SK-N-SH treated with all-trans-retinoic acid at 6 μM for 48 hours (cell line): ENCODE measurements around the gene ZNF660.

Experiments used
- ATAC-seq: fragments of 200-7000 bp; cut with Tn5 transposase; 3 replicates; pipeline ENCODE4 v1.9.1; 2020; ENCODE audit warnings: mild to moderate bottlenecking, moderate library complexity
- ARNTL ChIP-seq: fragments of 450-650 bp; formaldehyde crosslinking; IDR thresholded peaks from 2 replicates; pipeline ENCODE4 v1.5.0; 2020; ENCODE audit warnings: low read depth, mild to moderate bottlenecking, moderate library complexity, borderline replicate concordance
- BACH2 ChIP-seq: fragments of 250-450 bp; sonication (Bioruptor Pico); IDR thresholded peaks from 2 replicates; pipeline ENCODE4 v1.9.0; 2021; ENCODE audit warnings: mild to moderate bottlenecking, borderline replicate concordance
- CSDC2 ChIP-seq: fragments of 250-450 bp; sonication (Bioruptor Pico); IDR thresholded peaks from 2 replicates; pipeline ENCODE4 v1.5.0; 2020; ENCODE audit warnings: mild to moderate bottlenecking, moderate library complexity
- ESRRG ChIP-seq: fragments of 250-450 bp; sonication (Bioruptor Pico); IDR thresholded peaks from 2 replicates; pipeline ENCODE4 v1.6.1; 2021; ENCODE audit warnings: mild to moderate bottlenecking
- ISL1 ChIP-seq: fragments of 250-450 bp; sonication (Bioruptor Pico); IDR thresholded peaks from 2 replicates; pipeline ENCODE4 v2.1.2; 2022; ENCODE audit warnings: mild to moderate bottlenecking, moderate library complexity
- OSR1 ChIP-seq: fragments of 250-450 bp; sonication (Bioruptor Pico); IDR thresholded peaks from 2 replicates; pipeline ENCODE4 v1.8.0; 2022; ENCODE audit warnings: moderate library complexity, mild to moderate bottlenecking, inconsistent platforms
- PPARA ChIP-seq: fragments of 250-450 bp; sonication (Bioruptor Pico); IDR thresholded peaks from 2 replicates; pipeline ENCODE4 v1.5.0; 2020; ENCODE audit warnings: mild to moderate bottlenecking, borderline replicate concordance
- RARB ChIP-seq: fragments of 250-450 bp; sonication (Bioruptor Pico); IDR thresholded peaks from 2 replicates; pipeline ENCODE4 v1.8.0; 2021; ENCODE audit warnings: mild to moderate bottlenecking, moderate library complexity
- SNAI2 ChIP-seq: fragments of 250-450 bp; sonication (Bioruptor Pico); IDR thresholded peaks from 2 replicates; pipeline ENCODE4 v1.5.0; 2020; ENCODE audit warnings: mild to moderate bottlenecking, moderate library complexity
- TCF4 ChIP-seq: fragments of 250-450 bp; sonication (Bioruptor Pico); IDR thresholded peaks from 2 replicates; pipeline ENCODE4 v1.8.0; 2021; ENCODE audit warnings: mild to moderate bottlenecking, moderate library complexity, borderline replicate concordance
- TOX ChIP-seq: fragments of 250-450 bp; sonication (Bioruptor Pico); IDR thresholded peaks from 2 replicates; pipeline ENCODE4 v1.8.0; 2021; ENCODE audit warnings: mild to moderate bottlenecking, moderate library complexity, borderline replicate concordance
- ZC3H10 ChIP-seq: fragments of 250-450 bp; sonication (Bioruptor Pico); IDR thresholded peaks from 2 replicates; pipeline ENCODE4 v1.5.1; 2021; ENCODE audit warnings: mild to moderate bottlenecking, moderate library complexity
- ZFP3 ChIP-seq: fragments of 250-450 bp; sonication (Bioruptor Pico); IDR thresholded peaks from 2 replicates; pipeline ENCODE4 v1.5.0; 2020; ENCODE audit warnings: mild to moderate bottlenecking, moderate library complexity
- ZFP30 ChIP-seq: fragments of 450-650 bp; formaldehyde crosslinking; IDR thresholded peaks from 2 replicates; pipeline ENCODE4 v1.5.0; 2022; ENCODE audit warnings: mild to moderate bottlenecking, moderate library complexity
- ZNF70 ChIP-seq: fragments of 450-650 bp; formaldehyde crosslinking; IDR thresholded peaks from 2 replicates; pipeline ENCODE4 v1.5.0; 2020; ENCODE audit warnings: mild to moderate bottlenecking, moderate library complexity
- ZNF8 ChIP-seq: fragments of 450-650 bp; formaldehyde crosslinking; IDR thresholded peaks from 2 replicates; pipeline ENCODE4 v1.5.0; 2020; ENCODE audit warnings: mild to moderate bottlenecking, moderate library complexity
- TF ChIP-seq, protein P1 (sequence below): fragments of 250-450 bp; sonication (Bioruptor Pico); IDR thresholded peaks from 2 replicates; pipeline ENCODE4 v1.5.1; 2020; ENCODE audit warnings: low read depth, mild to moderate bottlenecking, moderate library complexity
- TF ChIP-seq, protein P2 (sequence below): fragments of 250-450 bp; sonication (Bioruptor Pico); IDR thresholded peaks from 2 replicates; pipeline ENCODE4 v1.5.0; 2020; ENCODE audit warnings: mild to moderate bottlenecking, moderate library complexity
- TF ChIP-seq, protein P3 (sequence below): fragments of 250-450 bp; sonication (Bioruptor Pico); IDR thresholded peaks from 2 replicates; pipeline ENCODE4 v1.8.0; 2020; ENCODE audit warnings: mild to moderate bottlenecking, moderate library complexity, borderline replicate concordance
- TF ChIP-seq, protein P4 (sequence below): fragments of 250-450 bp; sonication (Bioruptor Pico); IDR thresholded peaks from 2 replicates; pipeline ENCODE4 v1.5.1; 2021; ENCODE audit warnings: mild to moderate bottlenecking, moderate library complexity
- TF ChIP-seq, protein P5 (sequence below): fragments of 250-450 bp; sonication (Bioruptor Pico); IDR thresholded peaks from 2 replicates; pipeline ENCODE4 v1.8.0; 2021; ENCODE audit warnings: low read depth, mild to moderate bottlenecking, moderate library complexity, borderline replicate concordance

The ZNF660 gene

DNA sequence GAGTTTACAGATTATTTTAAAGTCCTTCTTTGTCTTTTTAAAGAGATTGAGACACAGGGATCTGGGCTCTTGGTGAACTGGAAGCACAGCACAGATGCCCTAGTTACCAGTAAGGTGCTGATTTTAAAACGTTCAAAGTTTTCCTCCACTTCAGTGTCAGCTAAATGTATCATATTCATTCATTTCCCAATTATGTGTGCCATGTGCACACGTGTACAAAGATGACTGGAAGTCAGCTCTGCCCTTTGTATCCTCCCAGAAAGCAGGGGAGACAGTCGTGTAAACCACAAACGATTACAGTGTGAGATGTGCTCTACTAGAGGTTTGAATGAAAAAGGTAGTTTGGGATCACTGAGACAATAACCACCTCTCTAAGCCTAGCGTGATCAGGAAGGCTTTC, 29.0 kb upstream of the ZNF660 start (continued):
- TF ChIP-seq, protein P1, sequence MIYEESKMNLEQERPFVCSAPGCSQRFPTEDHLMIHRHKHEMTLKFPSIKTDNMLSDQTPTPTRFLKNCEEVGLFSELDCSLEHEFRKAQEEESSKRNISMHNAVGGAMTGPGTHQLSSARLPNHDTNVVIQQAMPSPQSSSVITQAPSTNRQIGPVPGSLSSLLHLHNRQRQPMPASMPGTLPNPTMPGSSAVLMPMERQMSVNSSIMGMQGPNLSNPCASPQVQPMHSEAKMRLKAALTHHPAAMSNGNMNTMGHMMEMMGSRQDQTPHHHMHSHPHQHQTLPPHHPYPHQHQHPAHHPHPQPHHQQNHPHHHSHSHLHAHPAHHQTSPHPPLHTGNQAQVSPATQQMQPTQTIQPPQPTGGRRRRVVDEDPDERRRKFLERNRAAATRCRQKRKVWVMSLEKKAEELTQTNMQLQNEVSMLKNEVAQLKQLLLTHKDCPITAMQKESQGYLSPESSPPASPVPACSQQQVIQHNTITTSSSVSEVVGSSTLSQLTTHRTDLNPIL, result no peak
- no peak for TF ChIP-seq ARNTL (CRISPR knock-in tag)

DNA sequence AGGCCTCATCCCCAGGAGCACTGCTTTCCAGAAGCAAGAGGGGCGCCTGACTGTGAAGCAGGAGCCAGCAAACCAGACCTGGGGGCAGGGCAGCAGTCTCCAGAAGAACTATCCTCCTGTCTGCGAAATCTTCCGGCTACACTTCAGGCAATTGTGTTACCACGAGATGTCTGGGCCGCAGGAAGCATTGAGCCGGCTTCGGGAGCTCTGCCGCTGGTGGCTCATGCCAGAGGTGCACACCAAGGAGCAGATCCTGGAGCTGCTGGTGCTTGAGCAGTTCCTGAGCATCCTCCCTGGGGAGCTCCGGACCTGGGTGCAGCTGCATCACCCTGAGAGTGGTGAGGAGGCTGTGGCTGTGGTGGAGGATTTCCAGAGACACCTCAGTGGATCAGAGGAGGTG, 27.7 kb upstream of the ZNF660 start:
- TF ChIP-seq ZC3H10 (CRISPR knock-in tag) (no peak), ISL1 (CRISPR knock-in tag) (no peak), TCF4 (no peak), ZNF70 (CRISPR knock-in tag) (no peak), TOX (CRISPR knock-in tag) (no peak), ESRRG (no peak), SNAI2 (CRISPR knock-in tag) (no peak), ARNTL (CRISPR knock-in tag) (no peak), PPARA (no peak), ZFP30 (CRISPR knock-in tag) (no peak), BACH2 (CRISPR knock-in tag) (no peak), RARB (CRISPR knock-in tag) (no peak)
- TF ChIP-seq, protein P2, sequence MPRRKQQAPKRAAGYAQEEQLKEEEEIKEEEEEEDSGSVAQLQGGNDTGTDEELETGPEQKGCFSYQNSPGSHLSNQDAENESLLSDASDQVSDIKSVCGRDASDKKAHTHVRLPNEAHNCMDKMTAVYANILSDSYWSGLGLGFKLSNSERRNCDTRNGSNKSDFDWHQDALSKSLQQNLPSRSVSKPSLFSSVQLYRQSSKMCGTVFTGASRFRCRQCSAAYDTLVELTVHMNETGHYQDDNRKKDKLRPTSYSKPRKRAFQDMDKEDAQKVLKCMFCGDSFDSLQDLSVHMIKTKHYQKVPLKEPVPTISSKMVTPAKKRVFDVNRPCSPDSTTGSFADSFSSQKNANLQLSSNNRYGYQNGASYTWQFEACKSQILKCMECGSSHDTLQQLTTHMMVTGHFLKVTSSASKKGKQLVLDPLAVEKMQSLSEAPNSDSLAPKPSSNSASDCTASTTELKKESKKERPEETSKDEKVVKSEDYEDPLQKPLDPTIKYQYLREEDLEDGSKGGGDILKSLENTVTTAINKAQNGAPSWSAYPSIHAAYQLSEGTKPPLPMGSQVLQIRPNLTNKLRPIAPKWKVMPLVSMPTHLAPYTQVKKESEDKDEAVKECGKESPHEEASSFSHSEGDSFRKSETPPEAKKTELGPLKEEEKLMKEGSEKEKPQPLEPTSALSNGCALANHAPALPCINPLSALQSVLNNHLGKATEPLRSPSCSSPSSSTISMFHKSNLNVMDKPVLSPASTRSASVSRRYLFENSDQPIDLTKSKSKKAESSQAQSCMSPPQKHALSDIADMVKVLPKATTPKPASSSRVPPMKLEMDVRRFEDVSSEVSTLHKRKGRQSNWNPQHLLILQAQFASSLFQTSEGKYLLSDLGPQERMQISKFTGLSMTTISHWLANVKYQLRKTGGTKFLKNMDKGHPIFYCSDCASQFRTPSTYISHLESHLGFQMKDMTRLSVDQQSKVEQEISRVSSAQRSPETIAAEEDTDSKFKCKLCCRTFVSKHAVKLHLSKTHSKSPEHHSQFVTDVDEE (CRISPR knock-in tag), result no peak
- TF ChIP-seq, protein P1, result no peak
- TF ChIP-seq, protein P3, sequence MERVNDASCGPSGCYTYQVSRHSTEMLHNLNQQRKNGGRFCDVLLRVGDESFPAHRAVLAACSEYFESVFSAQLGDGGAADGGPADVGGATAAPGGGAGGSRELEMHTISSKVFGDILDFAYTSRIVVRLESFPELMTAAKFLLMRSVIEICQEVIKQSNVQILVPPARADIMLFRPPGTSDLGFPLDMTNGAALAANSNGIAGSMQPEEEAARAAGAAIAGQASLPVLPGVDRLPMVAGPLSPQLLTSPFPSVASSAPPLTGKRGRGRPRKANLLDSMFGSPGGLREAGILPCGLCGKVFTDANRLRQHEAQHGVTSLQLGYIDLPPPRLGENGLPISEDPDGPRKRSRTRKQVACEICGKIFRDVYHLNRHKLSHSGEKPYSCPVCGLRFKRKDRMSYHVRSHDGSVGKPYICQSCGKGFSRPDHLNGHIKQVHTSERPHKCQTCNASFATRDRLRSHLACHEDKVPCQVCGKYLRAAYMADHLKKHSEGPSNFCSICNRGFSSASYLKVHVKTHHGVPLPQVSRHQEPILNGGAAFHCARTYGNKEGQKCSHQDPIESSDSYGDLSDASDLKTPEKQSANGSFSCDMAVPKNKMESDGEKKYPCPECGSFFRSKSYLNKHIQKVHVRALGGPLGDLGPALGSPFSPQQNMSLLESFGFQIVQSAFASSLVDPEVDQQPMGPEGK, result no peak
- TF ChIP-seq, protein P4, sequence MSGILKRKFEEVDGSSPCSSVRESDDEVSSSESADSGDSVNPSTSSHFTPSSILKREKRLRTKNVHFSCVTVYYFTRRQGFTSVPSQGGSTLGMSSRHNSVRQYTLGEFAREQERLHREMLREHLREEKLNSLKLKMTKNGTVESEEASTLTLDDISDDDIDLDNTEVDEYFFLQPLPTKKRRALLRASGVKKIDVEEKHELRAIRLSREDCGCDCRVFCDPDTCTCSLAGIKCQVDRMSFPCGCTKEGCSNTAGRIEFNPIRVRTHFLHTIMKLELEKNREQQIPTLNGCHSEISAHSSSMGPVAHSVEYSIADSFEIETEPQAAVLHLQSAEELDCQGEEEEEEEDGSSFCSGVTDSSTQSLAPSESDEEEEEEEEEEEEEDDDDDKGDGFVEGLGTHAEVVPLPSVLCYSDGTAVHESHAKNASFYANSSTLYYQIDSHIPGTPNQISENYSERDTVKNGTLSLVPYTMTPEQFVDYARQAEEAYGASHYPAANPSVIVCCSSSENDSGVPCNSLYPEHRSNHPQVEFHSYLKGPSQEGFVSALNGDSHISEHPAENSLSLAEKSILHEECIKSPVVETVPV (CRISPR knock-in tag), result no peak
- ATAC-seq, result no peak

DNA sequence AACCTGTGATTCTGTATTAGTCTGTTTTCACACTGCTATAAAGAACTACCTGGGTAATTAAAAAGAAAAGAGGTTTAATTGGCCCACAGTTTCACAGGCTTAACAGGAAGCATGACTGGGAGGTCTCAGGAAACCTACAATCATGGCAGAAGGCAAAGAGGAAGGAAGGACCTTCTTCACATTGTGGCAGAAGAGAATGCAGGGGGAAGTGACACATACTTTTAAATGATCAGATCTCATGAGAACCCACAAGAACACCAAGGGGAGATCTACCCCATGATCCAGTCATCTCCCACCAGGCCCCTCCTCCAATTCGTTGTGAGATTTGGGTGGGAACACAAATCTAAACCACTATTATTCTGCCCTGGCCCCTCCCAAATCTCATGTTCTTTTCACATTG, 23.7 kb upstream of the ZNF660 start:
- ATAC-seq, result no peak
- no peak for TF ChIP-seq ZFP3 (CRISPR knock-in tag)
- TF ChIP-seq TCF4, result no peak
- TF ChIP-seq, protein P4 (CRISPR knock-in tag), result no peak
- TF ChIP-seq ESRRG, result no peak
- no peak for TF ChIP-seq CSDC2
- TF ChIP-seq TOX (CRISPR knock-in tag), result no peak
- TF ChIP-seq, protein P5, sequence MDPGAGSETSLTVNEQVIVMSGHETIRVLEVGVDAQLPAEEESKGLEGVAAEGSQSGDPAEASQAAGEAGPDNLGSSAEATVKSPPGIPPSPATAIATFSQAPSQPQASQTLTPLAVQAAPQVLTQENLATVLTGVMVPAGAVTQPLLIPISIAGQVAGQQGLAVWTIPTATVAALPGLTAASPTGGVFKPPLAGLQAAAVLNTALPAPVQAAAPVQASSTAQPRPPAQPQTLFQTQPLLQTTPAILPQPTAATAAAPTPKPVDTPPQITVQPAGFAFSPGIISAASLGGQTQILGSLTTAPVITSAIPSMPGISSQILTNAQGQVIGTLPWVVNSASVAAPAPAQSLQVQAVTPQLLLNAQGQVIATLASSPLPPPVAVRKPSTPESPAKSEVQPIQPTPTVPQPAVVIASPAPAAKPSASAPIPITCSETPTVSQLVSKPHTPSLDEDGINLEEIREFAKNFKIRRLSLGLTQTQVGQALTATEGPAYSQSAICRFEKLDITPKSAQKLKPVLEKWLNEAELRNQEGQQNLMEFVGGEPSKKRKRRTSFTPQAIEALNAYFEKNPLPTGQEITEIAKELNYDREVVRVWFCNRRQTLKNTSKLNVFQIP (CRISPR knock-in tag), result no peak
- TF ChIP-seq ARNTL (CRISPR knock-in tag), result no peak
- TF ChIP-seq ZNF8 (CRISPR knock-in tag), result no peak
- TF ChIP-seq BACH2 (CRISPR knock-in tag), result no peak
- TF ChIP-seq OSR1 (CRISPR knock-in tag), result no peak
- TF ChIP-seq, protein P3, result no peak
- TF ChIP-seq, protein P2 (CRISPR knock-in tag), result no peak
- no peak for TF ChIP-seq ISL1 (CRISPR knock-in tag)
